ENCODE data around the gene FGF12. TPM values are rescaled to one million over a fixed set of nuclear protein-coding genes. Genes with fewer than 3 reads are reported as not detected.

Gene FGF12
- total and polyA plus RNA-seq, 2 donors (not counting 1 experiment from before 2014, with no cell fraction given) = 0.17 TPM; not detected in 1

DNA sequence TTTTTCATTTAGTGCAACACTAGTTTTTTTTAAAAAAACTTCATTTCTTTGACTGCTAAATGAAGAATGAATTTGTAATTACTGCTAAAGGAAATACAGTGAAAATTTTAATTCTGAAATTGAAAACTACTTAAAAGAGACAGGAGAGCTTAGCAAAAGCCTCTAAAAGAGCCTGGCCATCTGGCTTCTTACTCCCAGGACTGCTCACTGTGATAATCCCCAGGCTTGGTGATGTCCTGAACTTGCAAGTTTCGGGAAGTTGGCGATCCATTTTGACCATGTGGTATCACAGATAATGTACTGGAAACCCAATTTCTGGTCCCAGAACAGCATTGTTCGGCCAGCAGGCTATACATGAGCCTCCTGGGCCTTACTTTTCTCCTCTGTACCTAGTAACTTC lies 292.1 kb downstream of the FGF12 start:
- H3K36me3 ChIP-seq (ENCODE audit: control insufficient read depth, insufficient read depth, low read length) = no peaks in the 10 kb centered on the region
- H3K27ac ChIP-seq (ENCODE audit: insufficient read depth, low read length) = no peak overlapping the region
- H4K20me1 ChIP-seq (ENCODE audit: control insufficient read depth, extremely low read depth, insufficient read depth, low read length) = no peaks in the 10 kb centered on the region
- no peaks in the 10 kb centered on the region for H3K9me3 ChIP-seq (ENCODE audit: control insufficient read depth, insufficient read depth, low read depth, low read length)
- H3K9ac ChIP-seq (ENCODE audit: insufficient read depth, low read length) = no peak overlapping the region
- no peaks in the 10 kb centered on the region for H3K27me3 ChIP-seq (ENCODE audit: control insufficient read depth, insufficient read depth, low read length)
- no peaks in the 10 kb centered on the region for H3K79me2 ChIP-seq (ENCODE audit: control insufficient read depth, insufficient read depth, low read length)
- H2AFZ ChIP-seq (ENCODE audit: low read length) = no peak overlapping the region
- no peak for DNase-seq (ENCODE audit: low read depth in 2 of 2)
- H3K4me2 ChIP-seq (ENCODE audit: extremely low read depth, insufficient read depth, low read length) = no peak overlapping the region
- H3K4me1 ChIP-seq (ENCODE audit: control insufficient read depth, extremely low read depth, insufficient read depth, low read length) = no peaks in the 10 kb centered on the region
- H3K4me3 ChIP-seq (replicated peaks in 1 of 4; ENCODE audit: control extremely low read depth in 1 of 4, insufficient read depth in 1 of 4, low read depth in 3 of 4, low read length in 4 of 4) = no peak overlapping the region
- no peak for TF ChIP-seq EZH2 (IDR thresholded peaks at IDR 0.05; ENCODE audit: low read length, missing control alignments)
- TF ChIP-seq, protein P1, sequence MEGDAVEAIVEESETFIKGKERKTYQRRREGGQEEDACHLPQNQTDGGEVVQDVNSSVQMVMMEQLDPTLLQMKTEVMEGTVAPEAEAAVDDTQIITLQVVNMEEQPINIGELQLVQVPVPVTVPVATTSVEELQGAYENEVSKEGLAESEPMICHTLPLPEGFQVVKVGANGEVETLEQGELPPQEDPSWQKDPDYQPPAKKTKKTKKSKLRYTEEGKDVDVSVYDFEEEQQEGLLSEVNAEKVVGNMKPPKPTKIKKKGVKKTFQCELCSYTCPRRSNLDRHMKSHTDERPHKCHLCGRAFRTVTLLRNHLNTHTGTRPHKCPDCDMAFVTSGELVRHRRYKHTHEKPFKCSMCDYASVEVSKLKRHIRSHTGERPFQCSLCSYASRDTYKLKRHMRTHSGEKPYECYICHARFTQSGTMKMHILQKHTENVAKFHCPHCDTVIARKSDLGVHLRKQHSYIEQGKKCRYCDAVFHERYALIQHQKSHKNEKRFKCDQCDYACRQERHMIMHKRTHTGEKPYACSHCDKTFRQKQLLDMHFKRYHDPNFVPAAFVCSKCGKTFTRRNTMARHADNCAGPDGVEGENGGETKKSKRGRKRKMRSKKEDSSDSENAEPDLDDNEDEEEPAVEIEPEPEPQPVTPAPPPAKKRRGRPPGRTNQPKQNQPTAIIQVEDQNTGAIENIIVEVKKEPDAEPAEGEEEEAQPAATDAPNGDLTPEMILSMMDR (conservative IDR thresholded peaks at IDR 0.05 in 1 of 2, IDR thresholded peaks at IDR 0.05 in 1 of 2; ENCODE audit: low read depth in 1 of 2, low read length in 2 of 2) = no peak

- Histone ChIP-seq H3K79me2 (ENCODE audit: control insufficient read depth, insufficient read depth, low read length) (no peaks in the 10 kb centered on the region), H3K9me3 (ENCODE audit: control insufficient read depth, insufficient read depth, low read depth, low read length) (no peaks in the 10 kb centered on the region), H3K27ac (ENCODE audit: insufficient read depth, low read length) (no peak overlapping the region), H2AFZ (ENCODE audit: low read length) (no peak overlapping the region), H3K4me1 (ENCODE audit: control insufficient read depth, extremely low read depth, insufficient read depth, low read length) (no peaks in the 10 kb centered on the region), H4K20me1 (ENCODE audit: control insufficient read depth, extremely low read depth, insufficient read depth, low read length) (no peaks in the 10 kb centered on the region), H3K4me3 (replicated peaks in 1 of 4; ENCODE audit: control extremely low read depth in 1 of 4, insufficient read depth in 1 of 4, low read depth in 3 of 4, low read length in 4 of 4) (no peak overlapping the region), H3K36me3 (ENCODE audit: control insufficient read depth, insufficient read depth, low read length) (no peaks in the 10 kb centered on the region), H3K9ac (ENCODE audit: insufficient read depth, low read length) (no peak overlapping the region), H3K27me3 (ENCODE audit: control insufficient read depth, insufficient read depth, low read length) (no peaks in the 10 kb centered on the region), H3K4me2 (ENCODE audit: extremely low read depth, insufficient read depth, low read length) (no peak overlapping the region)
- TF ChIP-seq, protein P1 (conservative IDR thresholded peaks at IDR 0.05 in 1 of 2, IDR thresholded peaks at IDR 0.05 in 1 of 2; ENCODE audit: low read depth in 1 of 2, low read length in 2 of 2) = no peak
- TF ChIP-seq EZH2 (IDR thresholded peaks at IDR 0.05; ENCODE audit: low read length, missing control alignments) = no peak
- DNase-seq (ENCODE audit: low read depth in 2 of 2) = no peak
Observed at GRCh38 chr3:192434186-192434585, 293.2 kb downstream of the FGF12 start.

DNA sequence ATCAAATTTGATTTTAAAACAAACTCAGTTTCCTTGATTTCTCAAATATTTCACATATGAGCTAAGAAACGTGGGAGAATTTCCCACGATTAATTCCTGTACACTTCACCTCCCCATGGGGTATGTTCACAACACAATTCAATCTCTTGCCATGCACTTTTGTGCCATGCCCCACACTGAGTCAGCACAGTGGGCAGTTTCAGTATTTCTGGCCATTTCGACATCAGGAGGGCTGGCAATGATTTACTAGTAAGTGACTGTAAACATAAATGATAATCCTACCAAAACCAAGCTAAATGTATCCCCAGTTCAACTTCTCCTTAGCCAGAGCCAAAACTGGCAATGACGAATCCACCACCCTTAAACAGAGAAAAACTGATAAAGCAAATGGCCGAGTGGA lies 293.6 kb downstream of the FGF12 start:
- no peak for DNase-seq (ENCODE audit: low read depth in 2 of 2)
- Histone ChIP-seq H3K9me3 (ENCODE audit: control insufficient read depth, insufficient read depth, low read depth, low read length) (no peaks in the 10 kb centered on the region), H3K4me2 (ENCODE audit: extremely low read depth, insufficient read depth, low read length) (no peak overlapping the region), H3K27me3 (ENCODE audit: control insufficient read depth, insufficient read depth, low read length) (no peaks in the 10 kb centered on the region), H3K4me1 (ENCODE audit: control insufficient read depth, extremely low read depth, insufficient read depth, low read length) (no peaks in the 10 kb centered on the region), H3K27ac (ENCODE audit: insufficient read depth, low read length) (no peak overlapping the region), H2AFZ (ENCODE audit: low read length) (no peak overlapping the region), H3K36me3 (ENCODE audit: control insufficient read depth, insufficient read depth, low read length) (no peaks in the 10 kb centered on the region), H3K9ac (ENCODE audit: insufficient read depth, low read length) (no peak overlapping the region), H4K20me1 (ENCODE audit: control insufficient read depth, extremely low read depth, insufficient read depth, low read length) (no peaks in the 10 kb centered on the region), H3K79me2 (ENCODE audit: control insufficient read depth, insufficient read depth, low read length) (no peaks in the 10 kb centered on the region), H3K4me3 (replicated peaks in 1 of 4; ENCODE audit: control extremely low read depth in 1 of 4, insufficient read depth in 1 of 4, low read depth in 3 of 4, low read length in 4 of 4) (no peak overlapping the region)
- TF ChIP-seq, protein P1 (conservative IDR thresholded peaks at IDR 0.05 in 1 of 2, IDR thresholded peaks at IDR 0.05 in 1 of 2; ENCODE audit: low read depth in 1 of 2, low read length in 2 of 2) = no peak
- TF ChIP-seq EZH2 (IDR thresholded peaks at IDR 0.05; ENCODE audit: low read length, missing control alignments) = no peak
